Upper lobe of left lung (tissue), 6 donors: ENCODE data around the gene PTPRG. TPM values are rescaled to one million over a fixed set of nuclear protein-coding genes. Genes with fewer than 3 reads are reported as not detected.

Source experiments
- ATAC-seq, 2 donors: fragments of 200-7000 bp; cut with Tn5 transposase; one replicate each; pipeline ENCODE4 v1.9.1; 2022; ENCODE audit warnings: mild to moderate bottlenecking in 2 of 2, moderate library complexity in 2 of 2; ENCODE audit not compliant: low FRiP score in 2 of 2
- DNase-seq, 2 donors: peaks; one replicate each; pipeline ENCODE4 v3.0.0-alpha.2; 2019 to 2020
- H3K27ac ChIP-seq, 4 donors: fragments of 200-600 bp; sonication (generic); one replicate each; pipeline ENCODE4 v1.5.1; 2016 to 2019
- H3K27me3 ChIP-seq, 4 donors: fragments of 200-600 bp; sonication (generic); one replicate each; pipeline ENCODE4 v1.5.1; 2017 to 2019
- H3K36me3 ChIP-seq, 4 donors: fragments of 200-600 bp; sonication (generic); one replicate each; pipeline ENCODE4 v1.5.1; 2016 to 2019
- H3K4me1 ChIP-seq, 4 donors: fragments of 200-600 bp; sonication (generic); one replicate each; pipeline ENCODE4 v1.5.1; 2018 to 2019
- H3K4me3 ChIP-seq, 4 donors: fragments of 200-600 bp; sonication (generic); one replicate each; pipeline ENCODE4 v1.5.1; 2017 to 2019; ENCODE audit warnings: mild to moderate bottlenecking in 2 of 4, moderate library complexity in 1 of 4
- H3K9me3 ChIP-seq, 4 donors: fragments of 200-600 bp; sonication (generic); one replicate each; pipeline ENCODE4 v1.5.1; 2018 to 2019
- CTCF ChIP-seq, 6 experiments: fragments of 450-650 bp in 4 of 6; fragments of 200-600 bp in 2 of 6; sonication (generic) in 2 of 6; IDR thresholded peaks; one replicate each; pipeline ENCODE4 v1.5.1; 2016 to 2019; ENCODE audit warnings: antibody characterized with exemption in 6 of 6
- EP300 ChIP-seq, 4 donors: sonication (generic); formaldehyde crosslinking; IDR thresholded peaks; one replicate each; pipeline ENCODE4 v1.5.1; 2017; ENCODE audit warnings: antibody characterized with exemption in 4 of 4, control low read depth in 2 of 4
- POLR2A ChIP-seq, 4 donors: fragments of 450-650 bp; IDR thresholded peaks; one replicate each; pipeline ENCODE4 v1.5.1; 2016 to 2017; ENCODE audit warnings: antibody characterized with exemption in 4 of 4, mild to moderate bottlenecking in 2 of 4
- POLR2AphosphoS5 ChIP-seq, 2 donors: sonication (generic); formaldehyde crosslinking; IDR thresholded peaks; one replicate each; pipeline ENCODE4 v1.5.1; 2017; ENCODE audit warnings: antibody characterized with exemption in 2 of 2
- WGBS, 2 donors: methylation state at CpG; one replicate each; pipeline ENCODE4 v1.1.5; 2017 to 2018; 5-methylcytosine and 5-hydroxymethylcytosine counted together
- total RNA-seq, 6 donors: library from RNA; depleted of rRNA in 4 of 6; stranded (reverse); fragments of >200 nt in 4 of 6; gene quantifications; one replicate each; pipeline versions ENCODE4 v1.1.0 to v1.2.1, GENCODE V29; 2016 to 2021
- donor health status: DM: no; HTN: no; CAD: no; lungs with moderate emphysema.
- donor health status: DM: no; HTN: yes; CAD: no; lungs with severe emphysema.

Gene PTPRG
- total RNA-seq, 6 donors from 2014 or later, result 58.7 to 101 (median 68.8) TPM

GRCh38 chr3:61649381-61650170 lies 88.2 kb downstream of the PTPRG start:
- Histone ChIP-seq H3K27me3 (no peaks in the 10 kb centered on the region), H3K36me3 (no peaks in the 10 kb centered on the region), H3K4me3 (no peak overlapping the region), H3K9me3 (no peaks in the 10 kb centered on the region), H3K4me1 (peaks cover 0 to 10% (median 7%) of the 10 kb centered on the region in 4 donors), H3K27ac (no peak overlapping the region)
- TF ChIP-seq POLR2AphosphoS5 (IDR thresholded peaks at IDR 0.05) (no peak), CTCF (IDR thresholded peaks at IDR 0.05) (no peak), EP300 (IDR thresholded peaks at IDR 0.05) (no peak), POLR2A (IDR thresholded peaks at IDR 0.05) (no peak)
- 72 to 76% methylated on average over 5 of the region's 5 CpGs for WGBS, 2 donors
- no peak for DNase-seq
- ATAC-seq, result no peak

- no peak for DNase-seq
These were observed 88.9 kb downstream of the PTPRG start for GRCh38 chr3:61650276-61650675.

GRCh38 chr3:61650719-61651410 lies 89.5 kb downstream of the PTPRG start:
- WGBS, 2 donors, result 58 to 68% methylated on average over 4 of the region's 4 CpGs
- H3K27ac ChIP-seq, result no peak overlapping the region
- no peak for TF ChIP-seq EP300 (IDR thresholded peaks at IDR 0.05)
- no peak for TF ChIP-seq POLR2AphosphoS5 (IDR thresholded peaks at IDR 0.05)
- TF ChIP-seq CTCF (IDR thresholded peaks at IDR 0.05), result no peak
- TF ChIP-seq POLR2A (IDR thresholded peaks at IDR 0.05), result no peak
- no peaks in the 10 kb centered on the region for H3K27me3 ChIP-seq
- H3K9me3 ChIP-seq, result no peaks in the 10 kb centered on the region
- H3K4me1 ChIP-seq, result peaks cover 0 to 10% (median 7%) of the 10 kb centered on the region in 4 donors
- ATAC-seq (no peak), DNase-seq (no peak)
- no peaks in the 10 kb centered on the region for H3K36me3 ChIP-seq
- H3K4me3 ChIP-seq, result no peak overlapping the region

More at GRCh38 chr3:61650276-61650675, 88.9 kb downstream of the PTPRG start:
- peaks cover 0 to 10% (median 7%) of the 10 kb centered on the region in 4 donors for H3K4me1 ChIP-seq
- H3K27ac ChIP-seq, result no peak overlapping the region
- no peaks in the 10 kb centered on the region for H3K9me3 ChIP-seq
- 50 to 58% methylated on average over 7 of the region's 7 CpGs for WGBS, 2 donors
- no peaks in the 10 kb centered on the region for H3K27me3 ChIP-seq
- H3K36me3 ChIP-seq, result no peaks in the 10 kb centered on the region
- ATAC-seq, result peak in 1 of 2 donors; percentile 88
- no peak overlapping the region for H3K4me3 ChIP-seq
- no peak for TF ChIP-seq CTCF (IDR thresholded peaks at IDR 0.05)
- no peak for TF ChIP-seq EP300 (IDR thresholded peaks at IDR 0.05)
- no peak for TF ChIP-seq POLR2AphosphoS5 (IDR thresholded peaks at IDR 0.05)
- TF ChIP-seq POLR2A (IDR thresholded peaks at IDR 0.05), result no peak

- Histone ChIP-seq H3K4me3 (no peak overlapping the region), H3K36me3 (no peaks in the 10 kb centered on the region), H3K4me1 (no peaks in the 10 kb centered on the region), H3K27me3 (no peaks in the 10 kb centered on the region), H3K9me3 (no peaks in the 10 kb centered on the region), H3K27ac (no peak overlapping the region)
- DNase-seq (no peak), ATAC-seq (no peak)
- TF ChIP-seq POLR2AphosphoS5 (IDR thresholded peaks at IDR 0.05) (no peak), EP300 (IDR thresholded peaks at IDR 0.05) (no peak), CTCF (IDR thresholded peaks at IDR 0.05) (no peak), POLR2A (IDR thresholded peaks at IDR 0.05) (no peak)
- WGBS, 2 donors, result 54 to 75% methylated on average over 4 of the region's 4 CpGs
These were observed 96.3 kb downstream of the PTPRG start for GRCh38 chr3:61657689-61658088.
